B cell (primary cell): Measurements from ENCODE around the gene PUDP. TPM values are rescaled to one million over a fixed set of nuclear protein-coding genes. Genes with fewer than 3 reads are reported as not detected.

Experiments
- ATAC-seq: fragments of 200-7000 bp; cut with Tn5 transposase; one replicate; pipeline ENCODE4 v1.10.0; 2021; ENCODE audit warnings: low read depth, mild to moderate bottlenecking, moderate number of reproducible peaks, moderate library complexity
- CTCF ChIA-PET: fragments of 350-600 bp; sonication (Branson Sonifier 250); formaldehyde crosslinking; loops from one replicate; lab custom pipeline; 2021; ENCODE audit warnings: antibody characterized with exemption, inconsistent platforms; lab: Charles Lee
- POLR2A ChIA-PET: fragments of 350-600 bp; sonication (Branson Sonifier 250); formaldehyde crosslinking; loops from one replicate; lab custom pipeline; 2021; ENCODE audit warnings: antibody characterized with exemption; lab: Charles Lee
- DNase-seq: peaks from one replicate; pipeline ENCODE4 v3.0.0; 2013
- H2AFZ ChIP-seq: 2 replicates; pipeline ENCODE4 v1.6.1; 2012; ENCODE audit warnings: mild to moderate bottlenecking, low read depth, low read length; ENCODE audit not compliant: insufficient read depth, poor library complexity, severe bottlenecking
- H3K27ac ChIP-seq, 2 donors: 1 replicate in 1 of 2; 2 replicates in 1 of 2; pipeline ENCODE4 v1.5.1; 2012 to 2013; ENCODE audit warnings: low read length in 2 of 2, mild to moderate bottlenecking in 2 of 2, moderate library complexity in 1 of 2
- H3K27me3 ChIP-seq, 4 experiments: fragments of 200-600 bp in 1 of 4; sonication (generic) in 1 of 4; replicated peaks in 1 of 4; 1 replicate in 2 of 4; 2 replicates in 2 of 4; pipeline versions ENCODE4 v1.6.1 to v1.7.0; 2013 to 2016; ENCODE audit warnings: low read length in 3 of 4, mild to moderate bottlenecking in 2 of 4, mixed read lengths in 1 of 4, moderate library complexity in 1 of 4; ENCODE audit not compliant: insufficient read depth in 4 of 4, control insufficient read depth in 3 of 4; ENCODE audit errors: control extremely low read depth in 1 of 4
- H3K36me3 ChIP-seq, 2 experiments: replicated peaks in 1 of 2; 1 replicate in 1 of 2; 2 replicates in 1 of 2; pipeline versions ENCODE4 v1.6.1 to v1.7.1; 2013; ENCODE audit warnings: low read length in 1 of 2; ENCODE audit not compliant: insufficient read depth in 2 of 2, control insufficient read depth in 1 of 2; ENCODE audit errors: control extremely low read depth in 1 of 2, extremely low read depth in 1 of 2
- H3K4me1 ChIP-seq, 2 donors: fragments of 200-600 bp in 1 of 2; sonication (generic) in 1 of 2; 1 replicate in 1 of 2; 2 replicates in 1 of 2; pipeline versions ENCODE4 v1.5.1 to v1.6.1; 2013 to 2017; ENCODE audit warnings: low read length in 2 of 2; ENCODE audit not compliant: control insufficient read depth in 2 of 2, insufficient read depth in 2 of 2
- H3K4me2 ChIP-seq: replicated peaks from 2 replicates; pipeline ENCODE3; 2012; ENCODE audit warnings: mild to moderate bottlenecking, low read depth, low read length; ENCODE audit not compliant: poor library complexity, severe bottlenecking
- H3K4me3 ChIP-seq, 5 experiments: fragments of 200-600 bp in 1 of 5; sonication (generic) in 1 of 5; 1 replicate in 3 of 5; 2 replicates in 2 of 5; pipeline versions ENCODE4 v1.5.1 to v1.7.0; 2011 to 2016; ENCODE audit warnings: low read length in 4 of 5, mild to moderate bottlenecking in 4 of 5, low read depth in 2 of 5, control low read depth in 1 of 5, moderate library complexity in 1 of 5; ENCODE audit not compliant: insufficient read depth in 1 of 5; ENCODE audit errors: control extremely low read depth in 1 of 5, extremely low read depth in 1 of 5
- H3K79me2 ChIP-seq: fragments of 200-600 bp; sonication (generic); one replicate; pipeline ENCODE4 v1.6.0; 2016; ENCODE audit warnings: low read length; ENCODE audit not compliant: control insufficient read depth, insufficient read depth
- H3K9ac ChIP-seq: fragments of 200-600 bp; sonication (generic); 2 replicates; pipeline ENCODE4 v1.6.1; 2017; ENCODE audit warnings: mild to moderate bottlenecking, low read length, moderate library complexity
- H3K9me3 ChIP-seq, 3 donors: one replicate each; pipeline versions ENCODE4 v1.6.1 to v1.7.1; 2013; ENCODE audit warnings: low read length in 2 of 3; ENCODE audit not compliant: control insufficient read depth in 2 of 3, insufficient read depth in 1 of 3; ENCODE audit errors: control extremely low read depth in 1 of 3
- H4K20me1 ChIP-seq: 2 replicates; pipeline ENCODE4 v1.6.0; 2012; ENCODE audit warnings: mild to moderate bottlenecking, low read length; ENCODE audit not compliant: insufficient read depth, control insufficient read depth, poor library complexity, severe bottlenecking
- H3K27ac Mint-ChIP-seq: one replicate; pipeline ENCODE4 v1.8.0; 2021; ENCODE audit warnings: mixed read lengths
- H3K27me3 Mint-ChIP-seq: one replicate; pipeline ENCODE4 v1.8.0; 2021; ENCODE audit warnings: mixed read lengths
- H3K4me1 Mint-ChIP-seq: one replicate; pipeline ENCODE4 v1.8.0; 2021; ENCODE audit warnings: mixed read lengths
- H3K4me3 Mint-ChIP-seq: one replicate; pipeline ENCODE4 v1.8.0; 2021; ENCODE audit warnings: mixed read lengths
- H3K9me3 Mint-ChIP-seq: one replicate; pipeline ENCODE4 v1.8.0; 2022; ENCODE audit warnings: mixed read lengths; ENCODE audit not compliant: insufficient read depth
- EZH2 ChIP-seq: IDR thresholded peaks from 2 replicates; pipeline ENCODE4 v1.6.1; 2012; ENCODE audit warnings: borderline replicate concordance, low read depth, mild to moderate bottlenecking, moderate library complexity, low read length; ENCODE audit not compliant: insufficient read depth, poor library complexity, severe bottlenecking
- WGBS: methylation state at CpG from one replicate; pipeline ENCODE4 v1.1.5; 2013; ENCODE audit warnings: missing lambda C conversion rate; ENCODE audit not compliant: insufficient coverage; 5-methylcytosine and 5-hydroxymethylcytosine counted together
- intact Hi-C: fragments of 100-400 bp; cut with micrococcal nuclease; formaldehyde crosslinking; loops from one replicate; pipeline ENCODE4 v1.10.0; 2022
- polyA plus RNA-seq: library from polyadenylated mRNA; depleted of rRNA; stranded (reverse); fragments of >200 nt; gene quantifications from 2 replicates; pipeline ENCODE4 v1.2.3, GENCODE V29; 2012
- total RNA-seq, 2 donors: library from RNA; stranded (reverse); fragments of 120-200 nt in 1 of 2; gene quantifications; 1 replicate in 1 of 2; 2 replicates in 1 of 2; pipeline versions ENCODE4 v1.2.3 to v1.2.4, GENCODE V29; 2013 to 2022
- TF ChIP-seq, protein P1 (sequence below): fragments of 200-600 bp; IDR thresholded peaks from one replicate; pipeline ENCODE4 v1.8.0; 2022; ENCODE audit warnings: antibody characterized with exemption, mild to moderate bottlenecking

PUDP gene
- total and polyA plus RNA-seq, 2 donors (not counting 1 experiment from before 2014, with no cell fraction given), result 12.8 to 14.1 TPM

- Mint-ChIP-seq H3K4me1 (peaks cover 33% of the 10 kb centered on the region), H3K9me3 (no peaks in the 10 kb centered on the region), H3K27ac (no peak overlapping the region), H3K27me3 (no peaks in the 10 kb centered on the region), H3K4me3 (no peak overlapping the region)
- Histone ChIP-seq H2AFZ (no peak overlapping the region), H3K4me1 (peaks cover 9 to 10% of the 10 kb centered on the region in 2 donors), H4K20me1 (peaks cover 57% of the 10 kb centered on the region), H3K9me3 (no peaks in the 10 kb centered on the region), H3K36me3 (no peaks in the 10 kb centered on the region), H3K79me2 (peaks cover 95% of the 10 kb centered on the region), H3K27ac (no peak overlapping the region), H3K4me3 (no peak overlapping the region), H3K27me3 (no peaks in the 10 kb centered on the region), H3K4me2 (no peak overlapping the region), H3K9ac (no peak overlapping the region)
- ChIA-PET POLR2A (no interaction called here), CTCF (no interaction called here)
- intact Hi-C loops, result no loop called here
- TF ChIP-seq EZH2, result no peak
- TF ChIP-seq, protein P1, sequence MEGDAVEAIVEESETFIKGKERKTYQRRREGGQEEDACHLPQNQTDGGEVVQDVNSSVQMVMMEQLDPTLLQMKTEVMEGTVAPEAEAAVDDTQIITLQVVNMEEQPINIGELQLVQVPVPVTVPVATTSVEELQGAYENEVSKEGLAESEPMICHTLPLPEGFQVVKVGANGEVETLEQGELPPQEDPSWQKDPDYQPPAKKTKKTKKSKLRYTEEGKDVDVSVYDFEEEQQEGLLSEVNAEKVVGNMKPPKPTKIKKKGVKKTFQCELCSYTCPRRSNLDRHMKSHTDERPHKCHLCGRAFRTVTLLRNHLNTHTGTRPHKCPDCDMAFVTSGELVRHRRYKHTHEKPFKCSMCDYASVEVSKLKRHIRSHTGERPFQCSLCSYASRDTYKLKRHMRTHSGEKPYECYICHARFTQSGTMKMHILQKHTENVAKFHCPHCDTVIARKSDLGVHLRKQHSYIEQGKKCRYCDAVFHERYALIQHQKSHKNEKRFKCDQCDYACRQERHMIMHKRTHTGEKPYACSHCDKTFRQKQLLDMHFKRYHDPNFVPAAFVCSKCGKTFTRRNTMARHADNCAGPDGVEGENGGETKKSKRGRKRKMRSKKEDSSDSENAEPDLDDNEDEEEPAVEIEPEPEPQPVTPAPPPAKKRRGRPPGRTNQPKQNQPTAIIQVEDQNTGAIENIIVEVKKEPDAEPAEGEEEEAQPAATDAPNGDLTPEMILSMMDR, result no peak
- WGBS, result 67% methylated on average over 7 of the region's 8 CpGs
- DNase-seq (no peak), ATAC-seq (no peak)
These were observed 14.9 kb downstream of the PUDP start for GRCh38 chrX:7133050-7133440.

GRCh38 chrX:7132335-7133049 lies 15.5 kb downstream of the PUDP start:
- ATAC-seq (peak; percentile 33), DNase-seq (peak; percentile 39)
- H3K4me1 Mint-ChIP-seq, result peaks cover 33% of the 10 kb centered on the region
- Histone ChIP-seq H3K36me3 (no peaks in the 10 kb centered on the region), H4K20me1 (peaks cover 57% of the 10 kb centered on the region), H3K4me1 (peaks cover 9 to 10% of the 10 kb centered on the region in 2 donors), H3K4me2 (no peak overlapping the region), H3K27me3 (no peaks in the 10 kb centered on the region), H3K4me3 (no peak overlapping the region), H3K9me3 (no peaks in the 10 kb centered on the region), H2AFZ (no peak overlapping the region), H3K79me2 (peaks cover 90% of the 10 kb centered on the region), H3K9ac (no peak overlapping the region), H3K27ac (no peak overlapping the region)
- no peak overlapping the region for H3K4me3 Mint-ChIP-seq
- ChIA-PET CTCF (no interaction called here), POLR2A (no interaction called here)
- WGBS, result 20% methylated on average over 1 of the region's 3 CpGs
- H3K9me3 Mint-ChIP-seq, result no peaks in the 10 kb centered on the region
- H3K27ac Mint-ChIP-seq, result peak overlapping the region; percentile 20
- no peaks in the 10 kb centered on the region for H3K27me3 Mint-ChIP-seq
- intact Hi-C loops, result no loop called here
- TF ChIP-seq EZH2, result no peak
- TF ChIP-seq, protein P1, result peak; percentile 18
